ENCODE data around the gene ZNF69. TPM values are rescaled to one million over a fixed set of nuclear protein-coding genes. Genes with fewer than 3 reads are reported as not detected.

ZNF69 gene
- total and polyA plus RNA-seq, 2 of the 13 experiments (the other 11 are each of a cell fraction or from before 2014, with no cell fraction given), result 9.6 to 21.0 TPM

GRCh38 chr19:11887611-11888531 is at the start of gene ZNF69 (continued):
- TF ChIP-seq MYPOP (CRISPR knock-in tag; IDR thresholded peaks at IDR 0.05) (peak; percentile 71; the same call in 1 of the 2 replicates), HMGXB4 (CRISPR knock-in tag; IDR thresholded peaks at IDR 0.05; ENCODE audit: borderline replicate concordance in 1 of 2, low read depth in 1 of 2) (peak; percentile 75 to 91; a peak in 3 of 4 replicates), NR2F1 (CRISPR knock-in tag; IDR thresholded peaks at IDR 0.05) (peak; percentile 40 to 41; a peak in 2 of 4 replicates), ZIK1 (CRISPR knock-in tag; IDR thresholded peaks at IDR 0.05; ENCODE audit: borderline replicate concordance, low read depth) (peak; percentile 85; the same call in 1 of the 2 replicates), FLYWCH1 (CRISPR knock-in tag; IDR thresholded peaks at IDR 0.05) (no peak), ZBTB49 (CRISPR knock-in tag; IDR thresholded peaks at IDR 0.05; ENCODE audit: borderline replicate concordance) (no peak), ZNF776 (CRISPR knock-in tag; IDR thresholded peaks at IDR 0.05) (no peak; the same call in 1 of the 2 replicates), ZNF713 (CRISPR knock-in tag; IDR thresholded peaks at IDR 0.05) (no peak; the same call in 1 of the 2 replicates), AHR (CRISPR knock-in tag; IDR thresholded peaks at IDR 0.05) (peak; percentile 28; the same call in 1 of the 2 replicates), ZNF574 (CRISPR knock-in tag; IDR thresholded peaks at IDR 0.05) (peak; percentile 76; the same call in 1 of the 2 replicates), FOXA1 (IDR thresholded peaks at IDR 0.05) (no peak), FOXA1 (CRISPR knock-in tag; IDR thresholded peaks at IDR 0.05) (no peak), TERF1 (CRISPR knock-in tag; IDR thresholded peaks at IDR 0.05) (peak; percentile 86), ZKSCAN5 (CRISPR knock-in tag; IDR thresholded peaks at IDR 0.05) (no peak), PBX3 (CRISPR knock-in tag; IDR thresholded peaks at IDR 0.05; ENCODE audit: borderline replicate concordance) (peak; percentile 89; the same call in 1 of the 2 replicates)
